HUES6 (cell line): ENCODE results near the gene OXCT2.
A peak's percentile ranks its signal among the peaks of the same experiment; 100 is the strongest.
"Not testable (repeated sequence)": the region's sequence is repeated elsewhere in the genome, so short reads cannot be mapped to it uniquely, and the experiment has no call there.

Experiments used
- H3K27ac ChIP-seq: 2 replicates; pipeline ENCODE4 v1.7.0; 2013; ENCODE audit warnings: low read depth, mild to moderate bottlenecking, low read length, inconsistent platforms
- H3K27me3 ChIP-seq: 2 replicates; pipeline ENCODE4 v1.6.1; 2013; ENCODE audit warnings: low read length; ENCODE audit not compliant: control insufficient read depth, insufficient read depth
- H3K36me3 ChIP-seq: 2 replicates; pipeline ENCODE4 v1.6.1; 2013; ENCODE audit warnings: low read length; ENCODE audit not compliant: control insufficient read depth, insufficient read depth
- H3K4me1 ChIP-seq: 2 replicates; pipeline ENCODE4 v1.6.1; 2013; ENCODE audit warnings: low read length; ENCODE audit not compliant: control insufficient read depth, insufficient read depth
- H3K4me3 ChIP-seq: 2 replicates; pipeline ENCODE4 v1.5.1; 2013; ENCODE audit warnings: low read depth, low read length
- H3K9ac ChIP-seq: one replicate; pipeline ENCODE4 v1.6.1; 2013; ENCODE audit warnings: mild to moderate bottlenecking, low read length
- H3K9me3 ChIP-seq: 2 replicates; pipeline ENCODE4 v1.6.1; 2013; ENCODE audit warnings: low read depth, low read length; ENCODE audit not compliant: control insufficient read depth, insufficient read depth

Gene OXCT2

DNA sequence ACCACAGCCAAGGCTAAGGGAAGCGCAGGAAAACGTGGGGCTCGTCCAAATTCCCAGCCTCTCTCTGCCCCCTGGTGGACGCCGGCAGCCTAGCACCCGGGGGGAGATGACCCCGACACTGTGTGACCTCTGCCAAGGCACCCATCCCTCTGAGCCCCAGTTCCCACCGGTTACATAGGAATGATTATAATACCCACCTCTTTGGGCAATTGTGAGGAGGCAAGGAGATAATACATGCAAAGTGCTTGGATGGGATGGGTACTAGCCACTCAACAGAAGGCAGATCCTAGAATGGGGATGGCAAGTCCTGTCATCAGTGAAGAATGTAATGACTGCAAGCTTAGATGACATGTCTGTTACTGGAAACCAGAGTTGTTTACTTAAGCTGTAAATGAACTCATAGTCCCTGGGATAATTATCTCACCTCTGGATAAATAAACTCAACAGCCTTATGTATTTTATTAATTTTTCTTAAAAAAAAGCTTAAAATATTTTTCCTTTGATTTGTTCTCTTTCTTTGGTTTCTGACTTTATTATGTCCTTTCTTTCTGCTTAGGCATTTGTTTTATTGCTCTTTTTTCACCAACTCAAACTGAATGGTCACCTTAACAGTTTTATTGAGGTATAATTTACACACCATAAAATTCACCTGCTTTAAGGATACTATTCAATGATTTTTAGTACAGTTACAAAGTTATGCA is 28.8 kb upstream of the OXCT2 start:
- H3K4me3 ChIP-seq: no peak overlapping the region
- no peak overlapping the region for H3K9ac ChIP-seq
- peaks cover 15% of the 10 kb centered on the region for H3K27me3 ChIP-seq
- no peaks in the 10 kb centered on the region; the same call in 1 of the 2 replicates for H3K9me3 ChIP-seq
- no peaks in the 10 kb centered on the region for H3K36me3 ChIP-seq
- no peaks in the 10 kb centered on the region for H3K4me1 ChIP-seq
- no peak overlapping the region for H3K27ac ChIP-seq

DNA sequence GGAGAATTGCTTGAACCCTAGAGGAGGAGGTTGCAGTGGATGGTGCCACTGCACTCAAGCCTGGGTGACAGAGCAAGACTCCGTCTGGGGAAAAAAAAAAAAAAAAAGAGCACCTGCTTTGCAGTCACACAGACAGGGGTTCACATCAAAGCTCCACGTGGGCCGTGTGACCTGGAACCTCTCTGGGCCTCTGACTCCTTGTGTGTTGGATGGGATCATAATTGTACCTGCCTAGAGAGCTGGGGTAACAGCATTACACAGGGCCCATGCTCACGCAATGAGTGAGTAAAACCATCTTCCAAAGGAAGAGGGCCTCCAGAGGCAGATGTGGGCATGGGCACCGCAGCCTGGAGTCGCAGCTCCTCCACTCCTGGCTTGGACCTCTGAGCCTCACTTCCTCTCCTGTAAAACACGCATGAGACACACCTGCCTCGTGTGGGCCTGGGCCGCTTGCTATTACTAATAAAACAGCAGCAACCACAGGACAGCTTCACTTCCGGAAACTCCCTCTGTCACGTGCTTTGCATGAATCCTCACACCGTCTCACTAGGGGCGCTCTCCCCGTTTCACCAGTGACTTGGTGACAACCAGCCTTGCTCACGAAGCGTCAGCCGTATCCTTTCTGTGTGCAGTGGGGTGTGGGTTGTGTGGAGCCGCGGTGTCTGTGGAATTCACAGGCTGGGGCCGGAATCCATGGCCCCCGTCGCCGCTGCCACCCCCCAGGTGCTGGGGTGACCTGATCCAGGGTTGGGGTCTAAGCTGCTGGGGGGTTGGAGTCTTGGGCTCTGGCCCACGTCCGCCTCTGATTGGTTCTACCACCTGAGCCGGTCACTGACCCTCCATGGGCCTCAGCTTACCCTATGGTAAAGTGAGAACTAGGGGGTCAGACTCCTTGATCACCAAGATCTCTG is 28.0 kb upstream of the OXCT2 start:
- not testable (repeated sequence) for H3K36me3 ChIP-seq, H3K4me1 ChIP-seq, H3K9me3 ChIP-seq, H3K9ac ChIP-seq, H3K4me3 ChIP-seq, H3K27ac ChIP-seq
- peaks cover 17% of the 10 kb centered on the region for H3K27me3 ChIP-seq

DNA sequence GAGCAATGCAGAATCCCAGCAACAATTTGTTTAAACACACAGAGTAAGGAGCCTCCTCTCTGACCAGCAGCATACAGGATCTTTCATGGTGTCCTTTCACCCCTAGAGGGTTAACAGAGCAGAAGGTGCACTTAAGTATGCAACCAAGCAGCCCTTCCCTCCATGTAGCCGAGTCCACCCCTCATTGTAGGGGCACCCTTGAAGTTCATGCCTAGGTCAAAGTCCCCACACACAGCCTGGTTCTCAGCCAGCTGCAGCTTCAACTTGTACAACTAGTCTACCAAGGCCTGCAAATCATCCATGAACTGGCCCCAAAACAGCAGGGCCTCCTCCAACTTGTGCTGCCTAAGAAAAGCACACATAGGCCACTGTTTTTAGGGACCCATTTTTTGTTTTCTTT is 24.5 kb upstream of the OXCT2 start:
- H3K36me3 ChIP-seq: no peaks in the 10 kb centered on the region

DNA sequence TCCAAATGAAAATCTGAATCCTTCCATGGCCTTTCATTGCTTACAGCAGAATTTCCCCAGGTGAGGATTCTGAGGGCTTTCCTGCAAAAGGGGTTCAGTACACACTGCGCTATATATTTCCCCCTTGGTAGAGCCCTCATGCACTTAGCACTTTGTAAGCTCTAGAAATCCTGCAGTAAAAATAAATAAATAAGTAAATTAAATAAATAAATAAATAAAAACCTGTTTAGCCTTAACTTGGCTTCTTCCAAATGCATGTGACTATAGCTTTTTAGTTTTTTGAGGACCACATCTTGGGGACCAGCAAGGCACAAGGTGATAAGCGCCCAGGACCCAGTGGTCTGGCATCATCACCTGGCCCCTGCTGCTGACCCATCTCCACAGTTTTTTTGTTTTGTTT is 20.7 kb upstream of the OXCT2 start:
- no peaks in the 10 kb centered on the region for H3K9me3 ChIP-seq

More for the DNA sequence above, 24.5 kb upstream of the OXCT2 start:
- H3K9ac ChIP-seq: no peak overlapping the region
- H3K4me1 ChIP-seq: no peaks in the 10 kb centered on the region
- H3K4me3 ChIP-seq: no peak overlapping the region
- no peak overlapping the region for H3K27ac ChIP-seq
- H3K9me3 ChIP-seq: no peaks in the 10 kb centered on the region
- peaks cover 43% of the 10 kb centered on the region for H3K27me3 ChIP-seq

DNA sequence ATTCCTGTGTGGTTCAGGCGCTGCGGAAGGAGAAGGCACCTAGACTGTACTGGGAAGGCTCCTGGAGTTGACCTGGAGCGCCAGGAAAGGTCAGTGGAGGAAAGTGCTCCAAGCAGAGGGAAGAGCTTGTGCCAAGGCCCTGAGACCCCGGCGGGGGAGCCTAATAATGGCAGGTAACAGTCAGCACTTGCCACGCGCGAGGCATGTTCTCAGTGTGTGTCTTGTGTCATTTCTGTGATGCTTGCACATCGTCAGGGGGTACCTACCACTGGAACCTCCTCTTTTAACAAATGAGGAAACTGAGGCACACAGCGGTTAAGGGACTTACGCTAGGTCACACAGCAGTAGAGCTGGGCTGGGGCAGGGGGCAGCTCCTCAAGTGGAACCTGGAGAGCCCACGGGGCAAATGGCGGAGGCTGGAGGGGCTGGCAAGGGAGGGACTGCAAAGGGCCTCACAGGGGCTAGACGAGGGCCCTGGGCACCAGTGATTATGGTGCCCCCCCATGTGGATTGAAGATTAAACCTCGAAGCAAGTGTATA is 18.5 kb upstream of the OXCT2 start:
- H3K36me3 ChIP-seq: no peaks in the 10 kb centered on the region
- peaks cover 81% of the 10 kb centered on the region for H3K27me3 ChIP-seq
- no peaks in the 10 kb centered on the region for H3K4me1 ChIP-seq
- H3K9ac ChIP-seq: no peak overlapping the region
- peak overlapping the region; percentile 67 for H3K4me3 ChIP-seq
- H3K27ac ChIP-seq: no peak overlapping the region
- H3K9me3 ChIP-seq: no peaks in the 10 kb centered on the region

More for the DNA sequence above, 20.7 kb upstream of the OXCT2 start:
- Histone ChIP-seq H3K9ac (no peak overlapping the region), H3K4me1 (no peaks in the 10 kb centered on the region), H3K36me3 (no peaks in the 10 kb centered on the region), H3K27me3 (peaks cover 72% of the 10 kb centered on the region), H3K4me3 (no peak overlapping the region), H3K27ac (no peak overlapping the region)

DNA sequence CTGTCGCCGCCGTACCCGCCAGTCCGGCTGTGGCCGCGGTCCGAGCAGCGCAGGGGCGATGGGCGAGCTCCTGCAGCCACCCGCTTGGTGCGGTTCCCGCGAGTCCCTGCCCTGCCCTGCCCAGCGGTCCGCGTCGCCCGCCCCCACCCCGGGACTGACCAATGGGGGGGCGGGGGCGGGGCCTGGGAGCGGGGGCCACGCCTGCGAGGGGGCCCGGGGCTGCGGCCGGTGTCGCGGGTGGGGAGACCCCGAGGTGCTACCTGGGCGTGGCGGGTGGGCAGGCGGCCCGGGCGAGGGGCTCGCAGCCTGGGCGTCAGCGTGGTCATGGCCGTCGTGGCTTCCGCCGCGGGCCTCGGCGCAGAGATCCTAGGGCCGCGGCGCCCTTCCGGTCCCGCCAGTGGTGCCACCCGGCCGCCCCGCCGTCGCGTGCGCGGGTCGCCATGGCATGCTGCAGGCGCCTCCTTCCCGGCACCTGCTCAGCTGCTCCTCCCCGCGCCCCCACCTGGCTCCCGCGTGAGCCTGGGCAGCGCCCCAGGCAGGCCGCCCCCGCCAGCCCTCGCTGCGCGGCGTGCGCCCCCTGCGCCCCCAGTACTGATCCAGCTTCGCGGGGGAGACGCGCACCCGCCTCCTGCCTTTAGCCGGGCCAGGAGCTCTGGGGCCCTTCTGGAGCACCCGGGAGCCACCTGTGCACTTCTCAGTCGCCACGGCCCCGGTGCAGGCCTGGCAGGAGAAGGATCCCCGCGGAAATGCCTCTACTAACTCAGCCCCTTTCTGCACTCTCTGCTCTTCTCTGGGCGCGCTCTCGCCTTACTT is 17.8 kb upstream of the OXCT2 start, which contains the start of gene BMP8B:
TSS of gene BMP8B (minus strand) at position 108 of the 813 bp plus-strand sequence. CDS start 380 bp downstream, outside the sequence.
- no peaks in the 10 kb centered on the region for H3K36me3 ChIP-seq
- peak within 1 kb of the TSS; percentile 67 for H3K4me3 ChIP-seq
- H3K27ac ChIP-seq: no peak within 1 kb of the TSS
- no peaks in the 10 kb centered on the region for H3K9me3 ChIP-seq
- H3K9ac ChIP-seq: no peak within 1 kb of the TSS
- H3K4me1 ChIP-seq: no peaks in the 10 kb centered on the region
- H3K27me3 ChIP-seq: peaks cover 83% of the 10 kb centered on the region

DNA sequence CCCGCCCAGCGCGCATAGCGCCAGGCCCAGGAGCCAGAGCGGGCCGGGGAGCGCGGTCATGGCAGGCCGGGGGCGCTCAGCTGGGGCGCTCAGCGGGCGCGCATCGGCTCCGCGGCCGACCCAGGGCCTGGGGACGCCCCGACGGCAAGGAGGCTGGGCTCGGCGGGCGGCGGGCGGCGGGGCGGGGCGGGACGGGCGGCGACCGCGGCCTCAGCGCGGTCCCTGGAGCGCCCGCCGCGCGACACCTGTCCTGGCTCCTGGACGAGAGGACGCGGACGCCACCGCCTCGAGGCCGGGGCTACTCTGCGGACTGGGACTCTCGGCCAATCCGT is 17.2 kb upstream of the OXCT2 start:
- Histone ChIP-seq H3K9ac (no peak overlapping the region), H3K36me3 (no peaks in the 10 kb centered on the region), H3K27me3 (peaks cover 84% of the 10 kb centered on the region), H3K4me1 (no peaks in the 10 kb centered on the region), H3K27ac (no peak overlapping the region), H3K9me3 (no peaks in the 10 kb centered on the region), H3K4me3 (peak overlapping the region; percentile 67)

DNA sequence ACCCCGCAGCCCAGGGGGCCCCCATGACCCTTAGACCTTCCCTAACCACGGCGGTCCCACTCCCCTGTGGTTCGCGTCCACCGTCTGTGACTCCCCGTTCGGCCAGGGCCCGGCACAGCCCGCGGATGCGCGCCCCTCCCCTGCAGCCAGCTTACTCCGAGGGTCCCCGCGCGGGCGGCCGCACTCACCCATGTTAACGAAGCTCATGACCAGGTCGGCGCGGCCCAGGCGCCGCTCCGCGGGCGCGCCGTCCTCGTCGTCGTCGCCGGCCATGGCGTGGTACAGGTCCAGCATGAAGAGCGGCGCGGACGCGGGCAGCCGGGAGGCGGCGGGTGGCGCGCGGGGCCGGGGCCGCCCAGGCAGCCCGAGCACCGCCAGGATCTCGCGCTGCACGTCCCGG is 16.8 kb upstream of the OXCT2 start:
- H3K27ac ChIP-seq: not testable (repeated sequence)

DNA sequence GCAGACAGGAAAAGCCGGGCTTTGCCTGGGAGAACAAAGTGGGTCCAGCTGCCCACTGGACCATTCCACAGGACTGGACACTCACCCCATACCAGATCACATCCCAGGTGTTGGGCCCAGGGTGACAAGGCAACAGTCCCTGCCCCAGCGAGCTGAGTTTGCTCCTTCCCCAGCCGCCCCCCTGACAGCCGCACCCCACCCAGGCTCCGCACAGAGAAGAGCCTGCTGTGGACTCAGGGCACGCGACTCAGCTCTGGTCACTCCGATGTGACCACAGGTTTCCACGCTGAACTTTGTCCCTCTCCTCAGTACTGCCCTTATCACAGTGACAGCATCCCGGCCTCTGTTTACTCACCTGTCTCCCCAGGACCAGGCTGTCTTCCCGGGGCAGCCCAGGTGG is 16.3 kb upstream of the OXCT2 start:
- Histone ChIP-seq H3K27me3 (peaks cover 84% of the 10 kb centered on the region), H3K4me3 (no peak overlapping the region), H3K9ac (no peak overlapping the region), H3K4me1 (no peaks in the 10 kb centered on the region), H3K27ac (no peak overlapping the region), H3K9me3 (no peaks in the 10 kb centered on the region), H3K36me3 (no peaks in the 10 kb centered on the region)

More for the DNA sequence above, 16.8 kb upstream of the OXCT2 start:
- Histone ChIP-seq H3K4me3 (peak overlapping the region; percentile 26; the same call in 1 of the 2 replicates), H3K27me3 (peaks cover 84% of the 10 kb centered on the region)
- H3K36me3 ChIP-seq, H3K9ac ChIP-seq, H3K4me1 ChIP-seq, H3K9me3 ChIP-seq: not testable (repeated sequence)

DNA sequence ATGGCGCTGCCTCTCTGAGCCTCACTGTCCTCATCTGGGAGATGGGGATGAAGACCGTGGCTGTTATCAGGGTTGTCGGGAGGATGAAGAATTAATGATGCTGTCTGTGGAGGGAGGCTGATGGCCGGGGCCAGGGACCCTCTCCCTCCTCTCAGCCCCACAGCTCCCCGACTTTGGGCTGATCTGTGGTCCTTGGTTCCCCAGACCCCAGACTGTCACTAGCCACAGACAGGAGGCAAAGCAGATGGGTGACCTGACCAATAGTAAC is 15.9 kb upstream of the OXCT2 start:
- H3K4me1 ChIP-seq, H3K27ac ChIP-seq, H3K9ac ChIP-seq, H3K9me3 ChIP-seq, H3K36me3 ChIP-seq, H3K4me3 ChIP-seq: not testable (repeated sequence)
- peaks cover 85% of the 10 kb centered on the region for H3K27me3 ChIP-seq
